22Rv1 (cell line): ENCODE data around the gene C18orf54.
"Not testable (repeated sequence)": the region's sequence is repeated elsewhere in the genome, so short reads cannot be mapped to it uniquely, and the experiment has no call there.

Source experiments
- H3K27ac ChIP-seq: fragments of 450-650 bp; 2 replicates; pipeline ENCODE4 v1.5.1; 2017
- CTCF ChIP-seq: fragments of 450-650 bp; IDR thresholded peaks from 2 replicates; pipeline ENCODE4 v1.5.1; 2017; ENCODE audit warnings: mild to moderate bottlenecking
- ZFX ChIP-seq: fragments of 450-650 bp; IDR thresholded peaks from 2 replicates; pipeline ENCODE4 v1.6.1; 2017; ENCODE audit warnings: antibody characterized with exemption, borderline replicate concordance

The C18orf54 gene

GRCh38 chr18:54360406-54360805 is 2.7 kb downstream of the C18orf54 start:
- H3K27ac ChIP-seq = no peak overlapping the region
- TF ChIP-seq ZFX (no peak), CTCF (no peak)

GRCh38 chr18:54378057-54378456 is 20.4 kb downstream of the C18orf54 start:
- TF ChIP-seq ZFX = no peak
- TF ChIP-seq CTCF = no peak

GRCh38 chr18:54381640-54382039 is 23.9 kb downstream of the C18orf54 start:
- H3K27ac ChIP-seq = no peak overlapping the region
- no peak for TF ChIP-seq CTCF
- TF ChIP-seq ZFX = no peak

More at GRCh38 chr18:54378057-54378456, 20.4 kb downstream of the C18orf54 start:
- H3K27ac ChIP-seq = no peak overlapping the region

DNA sequence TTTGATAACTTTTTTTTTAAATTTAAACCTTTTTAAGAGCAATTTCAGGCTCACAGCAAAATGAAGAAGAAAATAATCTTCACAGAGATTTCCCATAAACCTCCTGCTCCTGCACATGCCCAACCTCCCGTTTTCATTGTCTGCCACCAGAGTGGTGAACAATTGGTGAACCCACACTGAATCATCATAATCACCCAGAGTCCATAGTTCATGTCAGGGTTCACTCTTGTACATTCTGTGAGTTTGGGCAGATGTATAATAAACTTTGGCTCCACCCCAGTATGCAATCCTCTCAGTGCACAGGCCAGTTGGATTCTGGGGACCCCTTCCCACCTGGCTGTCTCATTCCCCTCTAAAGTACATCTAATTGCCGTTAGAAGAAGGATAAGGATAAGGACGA is 24.4 kb downstream of the C18orf54 start:
- no peak for TF ChIP-seq ZFX

GRCh38 chr18:54382733-54383252 is 25.1 kb downstream of the C18orf54 start:
- TF ChIP-seq ZFX (no peak), CTCF (no peak)

More for the DNA sequence above, 24.4 kb downstream of the C18orf54 start:
- H3K27ac ChIP-seq = no peak overlapping the region

DNA sequence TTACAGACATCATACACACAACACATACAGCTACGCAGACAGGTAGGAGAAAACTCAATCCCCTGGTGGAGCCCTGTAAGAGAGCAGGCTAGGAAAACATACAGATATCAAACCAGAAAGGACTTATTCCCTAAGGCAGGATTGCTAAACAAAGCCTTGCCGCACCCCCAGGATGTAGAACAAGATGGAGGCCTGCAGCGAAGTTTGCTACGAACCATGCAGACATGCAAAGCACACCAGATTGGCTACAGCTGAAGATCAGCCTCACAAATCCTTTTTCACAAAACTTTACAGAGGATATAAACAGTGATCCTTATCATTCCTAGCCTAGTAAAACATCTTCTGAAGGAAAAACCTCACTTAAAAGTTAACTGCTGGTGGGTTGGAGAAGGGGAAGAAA is 28.3 kb downstream of the C18orf54 start:
- no peak for TF ChIP-seq ZFX
- no peak for TF ChIP-seq CTCF
- no peak overlapping the region for H3K27ac ChIP-seq

More at GRCh38 chr18:54382733-54383252, 25.1 kb downstream of the C18orf54 start:
- H3K27ac ChIP-seq = no peak overlapping the region

GRCh38 chr18:54386800-54387495 is 29.2 kb downstream of the C18orf54 start:
- not testable (repeated sequence) for H3K27ac ChIP-seq

- no peak overlapping the region for H3K27ac ChIP-seq
Observed at GRCh38 chr18:54387631-54388030, 29.9 kb downstream of the C18orf54 start.

More at GRCh38 chr18:54387631-54388030, 29.9 kb downstream of the C18orf54 start:
- TF ChIP-seq ZFX = no peak
- no peak for TF ChIP-seq CTCF
